HCEC 1CT (cell line): Measurements from ENCODE around the gene DPF1.

Experiments used
- DNase-seq: peaks from one replicate; pipeline ENCODE4 v3.0.0-alpha.2; 2017

DPF1 gene

DNA sequence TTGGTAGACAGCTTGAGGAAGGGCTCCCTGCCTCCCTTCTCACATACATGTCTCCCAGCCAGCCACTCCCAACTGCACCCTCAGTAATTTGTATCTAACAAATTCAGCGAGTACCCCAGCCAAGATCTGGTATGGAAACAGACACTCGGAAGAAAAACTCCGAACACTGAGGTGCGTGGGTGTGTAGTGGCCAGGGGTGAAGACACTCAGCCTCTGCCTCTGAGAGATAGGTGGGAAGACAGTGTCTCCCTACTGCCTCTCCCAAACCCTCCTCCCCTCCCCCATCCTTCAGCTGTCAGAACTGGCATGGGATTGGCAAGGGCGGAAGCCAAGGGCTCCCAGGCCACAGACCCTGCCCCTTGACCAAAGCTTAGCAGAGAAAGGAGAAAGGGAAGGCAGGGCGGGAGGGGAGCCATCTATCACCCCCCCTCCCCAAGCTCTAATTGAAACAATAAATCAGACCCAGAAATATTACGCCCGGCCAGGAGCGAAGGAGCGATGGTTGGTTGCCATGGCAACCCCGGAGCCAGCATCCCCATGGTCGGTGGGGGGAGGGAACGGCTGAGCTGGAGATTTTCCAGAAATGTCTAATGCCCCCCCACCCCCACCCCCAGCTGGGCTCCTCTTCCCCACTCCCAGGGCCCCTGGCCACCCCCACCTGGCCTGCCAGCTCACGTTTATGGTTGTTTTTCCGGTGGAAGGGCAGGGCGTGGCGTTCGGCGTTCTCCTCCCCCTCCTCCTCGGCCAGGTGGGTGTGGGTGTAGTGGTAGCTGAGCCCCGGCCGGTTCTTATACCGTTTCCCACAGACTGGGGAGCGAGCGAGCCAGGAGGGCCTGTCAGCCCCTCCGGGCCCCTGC, 7.0 kb downstream of the DPF1 start:
- no peak for DNase-seq

DNA sequence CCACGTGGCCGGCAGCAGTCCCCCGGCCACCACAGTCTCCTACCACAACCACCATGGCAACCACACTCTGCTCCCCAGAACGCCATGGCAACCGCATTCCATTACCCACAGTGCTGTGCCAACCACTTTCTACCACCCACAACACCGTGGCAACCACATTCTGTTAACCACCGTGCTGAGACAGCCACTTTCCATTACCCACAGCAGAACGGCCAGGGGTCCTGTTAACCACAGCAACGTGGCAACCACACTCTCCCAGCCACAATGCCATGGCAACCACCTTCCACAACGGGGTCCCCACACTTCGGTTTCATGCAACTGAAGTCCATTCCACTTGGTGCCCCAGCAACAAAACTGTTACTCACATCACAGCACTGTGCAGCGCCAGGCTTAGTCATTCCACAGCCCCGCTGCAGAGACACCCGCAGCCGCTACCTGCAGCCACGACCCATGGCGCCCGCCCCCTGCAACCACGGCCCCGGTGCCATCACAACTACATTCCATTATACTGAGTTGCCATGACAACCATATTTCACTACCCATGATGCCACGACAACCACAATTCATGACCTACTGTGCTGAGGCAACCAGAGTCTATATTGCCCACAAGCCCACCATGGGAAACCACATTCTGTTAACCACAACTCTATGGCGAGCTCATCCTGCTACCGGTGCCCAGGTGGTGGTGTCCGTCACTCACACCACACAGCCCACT, 10.0 kb downstream of the DPF1 start:
- DNase-seq = no peak

DNA sequence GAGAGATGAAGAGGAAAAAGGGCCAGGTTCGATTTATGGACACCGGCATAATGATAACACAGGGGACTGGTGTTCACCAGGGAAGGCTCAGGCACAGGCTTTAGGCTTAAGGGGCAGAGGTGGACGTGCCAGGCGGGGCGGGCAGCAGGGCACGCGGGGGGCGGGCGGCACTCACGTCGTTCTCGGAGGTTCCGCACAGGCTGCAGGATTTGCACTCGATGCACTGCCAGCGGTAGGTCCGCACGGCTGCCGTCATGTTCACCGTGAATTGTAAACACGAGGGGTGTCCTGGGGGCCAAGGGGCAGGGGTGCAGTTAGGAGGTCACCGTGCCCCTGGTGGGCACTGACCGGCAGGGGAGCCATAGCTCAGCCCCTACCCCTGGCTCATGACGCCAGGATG, 10.6 kb downstream of the DPF1 start:
- DNase-seq = no peak

DNA sequence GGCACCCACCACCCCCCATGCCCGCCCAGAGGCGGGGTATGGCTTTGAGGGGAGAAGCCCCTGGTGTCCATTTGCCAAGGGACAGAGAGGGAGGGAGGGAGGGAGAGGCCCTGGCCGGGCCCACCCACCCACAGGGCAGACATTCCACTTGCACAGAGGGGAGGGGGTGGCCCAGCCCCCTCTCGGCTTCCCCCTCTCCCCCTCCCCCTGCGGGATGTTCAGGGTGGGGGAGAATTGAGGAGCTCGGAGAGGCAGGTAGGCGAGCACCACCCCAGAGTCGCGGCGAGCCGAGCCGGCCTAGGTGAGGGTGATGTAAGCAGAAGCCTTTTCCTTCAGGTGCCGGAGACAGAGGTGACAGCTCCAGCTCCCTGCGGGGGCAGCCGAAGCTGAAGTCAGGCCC, 12.3 kb downstream of the DPF1 start:
- no peak for DNase-seq

DNA sequence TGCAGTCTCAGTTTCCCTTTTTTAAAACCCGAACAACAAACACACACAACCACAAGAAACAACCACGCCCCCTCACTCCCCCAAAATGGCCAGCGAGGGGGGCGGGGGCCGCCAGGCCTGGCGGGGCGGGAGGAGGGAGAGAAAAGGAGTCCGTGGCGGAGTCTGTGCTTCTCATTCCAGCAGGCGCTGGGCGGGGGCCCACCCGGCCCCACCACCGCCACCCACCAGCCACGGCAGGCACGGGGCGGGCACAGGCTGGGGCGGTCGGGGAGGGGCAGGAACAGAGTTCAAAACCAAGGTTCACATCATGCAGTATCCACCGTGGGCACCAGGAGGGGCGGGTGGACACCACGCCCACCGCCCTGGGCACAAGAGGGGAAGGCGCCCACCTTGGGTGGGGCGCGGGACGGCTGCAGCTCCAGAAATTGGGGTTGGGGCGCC, 12.9 kb downstream of the DPF1 start:
- DNase-seq = no peak

DNA sequence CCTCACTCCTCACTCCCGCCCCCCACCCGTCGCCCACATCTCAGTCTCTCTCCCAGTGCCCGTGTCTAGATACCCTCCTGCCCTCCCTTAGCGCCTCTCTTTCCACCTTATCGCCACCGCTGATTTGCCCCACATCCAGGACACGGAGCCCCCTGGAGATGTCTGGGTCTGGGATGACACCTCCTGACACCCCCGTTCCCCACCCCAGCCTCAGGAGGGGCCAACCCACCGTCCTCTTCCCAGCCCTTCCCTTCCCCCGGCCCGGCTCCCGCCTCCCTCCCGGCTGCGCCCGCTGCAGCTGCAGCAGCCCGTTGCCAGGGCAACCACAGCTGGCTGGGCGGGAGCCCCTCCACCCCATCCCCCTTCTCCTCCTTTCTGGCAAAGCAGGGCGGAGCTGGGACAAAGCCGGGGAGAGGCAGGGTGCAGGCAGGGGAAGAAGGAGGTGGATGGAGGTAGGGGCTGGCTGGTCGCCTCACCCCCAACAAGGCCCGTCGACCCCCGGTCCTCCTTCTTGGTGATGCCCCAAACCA, 13.5 kb downstream of the DPF1 start:
- no peak for DNase-seq

DNA sequence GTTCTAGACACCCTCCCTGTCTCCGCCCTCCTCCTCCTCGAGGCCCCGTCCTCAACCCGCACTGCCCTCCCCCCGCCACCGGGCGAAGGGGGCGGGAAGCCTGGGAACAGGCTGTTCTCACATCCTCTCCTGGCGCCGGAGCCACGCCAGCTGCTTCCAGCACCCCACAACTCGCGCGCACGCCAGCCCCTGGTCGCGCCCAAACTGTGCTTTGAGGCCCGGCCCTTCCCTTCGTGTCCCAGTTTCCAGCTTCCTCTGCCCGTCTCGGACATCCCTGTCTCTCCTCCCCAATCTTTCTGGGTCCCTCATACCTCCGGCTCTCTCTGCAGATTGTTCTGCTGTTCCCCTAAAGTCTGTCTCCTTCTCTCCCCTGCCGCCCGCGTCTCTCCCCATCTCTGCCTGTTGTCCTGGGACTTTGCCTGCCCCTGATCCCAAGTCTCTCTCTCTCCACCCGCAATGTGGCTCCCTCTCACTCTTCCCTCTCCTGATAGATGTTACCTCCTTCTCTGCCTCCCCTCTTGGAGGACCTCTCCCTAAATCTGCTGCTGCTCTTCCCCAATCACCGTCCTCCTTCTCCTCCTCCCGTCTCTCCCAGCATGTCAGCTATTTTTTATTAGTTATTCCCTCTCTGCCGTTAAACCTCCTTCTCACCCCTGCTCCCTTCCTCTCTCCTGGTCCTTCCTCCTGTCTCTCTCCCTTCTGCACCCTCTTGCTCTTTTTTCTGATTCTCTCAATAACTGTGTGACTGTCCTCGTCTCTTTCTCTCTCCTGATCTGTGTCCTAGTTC, 14.2 kb downstream of the DPF1 start:
- peak; percentile 42 for DNase-seq

DNA sequence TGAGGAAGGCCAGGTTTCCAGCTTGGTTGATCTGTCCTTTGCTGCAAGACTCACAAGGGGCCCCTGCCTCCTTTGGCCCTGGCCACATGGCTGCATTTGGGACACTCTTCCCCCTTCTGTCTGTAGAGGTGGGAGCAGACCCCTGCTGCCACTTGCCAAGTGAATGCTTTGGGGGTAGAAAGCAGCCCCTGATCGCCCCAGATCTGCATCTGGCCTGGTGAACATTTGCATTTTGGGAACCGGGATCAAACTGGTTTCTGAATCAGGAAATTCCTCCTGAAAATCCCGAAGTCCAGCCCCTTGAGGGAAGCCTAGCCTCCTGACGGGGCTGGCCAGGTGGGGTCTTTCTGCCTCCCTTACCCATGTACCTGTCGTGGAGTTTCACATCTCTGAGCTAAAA, 14.9 kb downstream of the DPF1 start:
- DNase-seq = no peak

DNA sequence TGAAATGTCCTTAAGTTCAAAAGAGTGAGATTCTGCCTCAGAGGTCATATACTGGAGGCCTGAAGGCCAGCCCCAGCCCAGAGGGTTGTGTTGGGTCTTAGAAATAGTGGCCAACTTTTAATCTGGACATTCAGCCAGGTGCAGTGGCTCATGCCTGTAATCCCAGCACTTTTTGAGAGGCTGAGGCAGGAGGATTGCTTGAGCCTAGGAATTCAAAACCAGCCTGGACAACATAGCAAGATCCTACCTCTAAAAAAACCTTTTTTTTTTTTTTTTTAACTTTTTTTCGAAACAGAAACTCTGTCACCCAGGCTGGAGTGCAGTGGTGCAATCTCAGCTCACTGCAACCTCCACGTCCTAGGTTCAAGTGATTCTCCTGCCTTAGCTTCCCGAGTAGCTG, 15.5 kb downstream of the DPF1 start:
- DNase-seq = no peak

DNA sequence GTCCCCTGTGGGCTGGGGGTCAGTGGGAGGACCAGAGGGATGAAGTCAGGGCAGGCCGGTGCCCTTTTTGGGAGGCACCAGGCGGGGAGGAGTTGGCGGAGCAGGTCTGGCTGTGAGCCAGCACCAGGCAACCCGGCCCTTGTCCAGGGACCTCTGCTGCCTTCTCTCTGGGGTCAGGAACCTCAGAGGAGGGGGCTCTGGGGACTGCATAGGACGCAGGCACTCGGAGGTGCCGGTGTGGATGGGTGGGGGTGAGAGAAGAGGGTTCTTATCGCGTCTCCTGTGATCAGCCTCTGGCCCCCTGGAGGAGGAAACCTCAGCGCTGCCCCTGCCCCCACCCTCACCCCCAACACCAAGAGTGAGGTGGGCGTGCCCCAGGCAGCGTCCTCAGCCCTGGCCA, 16.5 kb downstream of the DPF1 start:
- no peak for DNase-seq

DNA sequence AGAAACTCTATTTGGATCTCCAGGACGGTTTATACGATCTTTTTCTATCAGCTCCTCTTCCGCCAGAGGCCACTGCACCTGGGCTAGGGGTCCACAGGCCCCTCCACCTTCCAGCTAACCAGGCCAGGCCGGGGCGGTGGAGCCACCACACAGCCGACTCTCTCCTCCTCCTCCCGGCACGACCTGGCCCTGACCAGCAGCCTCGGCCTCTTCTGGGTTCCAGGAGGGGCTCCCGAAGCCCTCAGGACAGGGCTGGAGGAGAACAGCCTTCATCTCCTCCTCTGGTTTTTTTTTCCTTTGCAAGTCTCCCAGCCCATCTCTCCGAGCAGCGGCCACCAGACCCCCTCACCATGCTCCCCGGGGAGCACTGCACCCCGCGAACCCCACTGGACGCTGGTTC, 17.1 kb downstream of the DPF1 start:
- DNase-seq = no peak

DNA sequence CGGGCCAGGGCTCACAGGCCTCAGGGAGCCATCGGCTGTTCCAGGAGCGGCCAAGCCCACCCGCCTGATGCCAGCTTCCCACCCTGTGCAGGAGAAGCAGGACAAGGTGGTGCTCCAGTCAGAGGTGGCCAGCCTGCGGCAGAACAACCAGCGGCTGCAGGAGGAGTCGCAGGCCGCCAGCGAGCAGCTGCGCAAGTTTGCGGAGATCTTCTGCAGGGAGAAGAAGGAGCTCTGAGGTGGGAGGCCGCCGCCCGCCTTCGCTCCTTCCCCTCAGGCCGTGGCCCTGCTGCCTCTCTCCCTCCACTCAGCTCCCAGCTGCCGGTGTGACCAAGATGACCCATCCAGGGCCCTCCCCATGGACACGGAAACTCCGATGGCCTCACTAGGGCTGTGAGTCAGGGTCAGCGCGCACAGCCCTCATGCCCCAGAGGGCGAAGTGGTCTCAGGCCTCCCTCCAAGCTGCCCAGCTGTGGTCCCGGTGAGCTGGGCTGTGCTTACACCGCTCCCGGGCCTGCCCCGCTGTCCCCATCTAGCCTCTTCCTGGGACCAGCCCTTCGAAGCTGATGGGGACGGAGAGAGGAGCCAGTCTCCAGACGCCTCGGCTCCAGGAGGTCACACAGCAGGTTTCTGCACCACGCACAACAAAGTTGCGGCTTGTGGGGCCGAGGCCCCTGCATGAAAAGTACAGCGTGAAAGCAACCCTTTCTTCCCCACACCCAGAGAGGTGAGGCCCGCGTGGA, 17.8 kb downstream of the DPF1 start:
- no peak for DNase-seq

DNA sequence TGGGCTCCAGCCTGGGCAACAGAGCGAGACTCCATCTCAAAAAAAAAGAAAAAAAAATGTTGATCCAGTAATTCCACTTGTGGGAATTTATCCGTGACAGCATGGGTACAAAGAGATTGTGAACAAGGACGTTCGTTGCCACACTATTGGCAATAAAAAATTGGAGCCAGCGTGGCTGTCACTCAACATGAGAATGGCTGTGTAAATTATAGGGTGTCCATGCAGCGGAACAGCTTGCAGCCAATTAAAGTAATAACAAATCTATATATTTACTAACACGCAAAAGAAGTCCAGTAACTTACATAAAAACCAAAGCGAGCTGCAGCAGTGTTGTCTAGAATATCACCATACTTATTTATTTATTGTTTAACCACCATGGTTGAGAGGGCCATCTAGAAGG, 19.3 kb downstream of the DPF1 start:
- DNase-seq = no peak

DNA sequence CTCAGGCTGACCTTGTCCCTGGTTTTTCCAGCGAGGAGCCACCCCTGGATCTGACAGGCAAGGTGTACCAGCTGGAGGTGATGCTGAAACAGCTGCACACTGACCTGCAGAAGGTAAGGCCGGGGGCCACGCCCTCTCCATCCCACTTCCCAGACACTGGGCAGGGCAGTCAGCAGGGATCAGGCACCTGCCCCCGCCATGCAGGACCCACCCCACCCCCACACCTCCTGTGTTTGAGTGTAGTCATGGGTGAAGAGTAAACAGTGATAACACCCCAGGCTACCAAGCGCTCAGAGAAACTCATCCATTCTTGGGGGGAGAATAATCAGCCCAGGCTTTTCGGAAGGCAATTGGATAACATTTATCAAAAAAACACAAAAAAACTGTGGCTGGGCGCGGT, 19.9 kb downstream of the DPF1 start:
- DNase-seq = no peak

DNA sequence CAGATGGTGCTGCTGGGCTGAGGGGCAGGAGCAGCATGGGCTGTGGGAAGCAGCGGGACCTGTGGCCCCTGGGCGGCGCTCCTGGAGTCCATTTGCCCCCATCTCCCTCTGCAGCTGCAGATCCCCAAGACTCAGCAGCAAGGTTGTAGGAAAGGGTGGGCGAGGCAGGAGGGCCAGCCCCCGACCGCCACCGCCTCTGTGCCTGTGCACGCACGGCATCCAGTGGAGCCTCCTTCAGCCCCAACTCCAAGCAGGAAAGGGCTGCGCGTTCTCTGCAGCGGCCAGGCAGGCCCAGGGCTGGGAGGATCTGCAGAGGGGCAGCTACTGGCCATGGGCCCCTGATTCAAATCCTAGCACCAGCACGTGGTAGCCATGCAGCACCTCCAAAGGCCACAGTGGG, 20.8 kb downstream of the DPF1 start:
- no peak for DNase-seq

DNA sequence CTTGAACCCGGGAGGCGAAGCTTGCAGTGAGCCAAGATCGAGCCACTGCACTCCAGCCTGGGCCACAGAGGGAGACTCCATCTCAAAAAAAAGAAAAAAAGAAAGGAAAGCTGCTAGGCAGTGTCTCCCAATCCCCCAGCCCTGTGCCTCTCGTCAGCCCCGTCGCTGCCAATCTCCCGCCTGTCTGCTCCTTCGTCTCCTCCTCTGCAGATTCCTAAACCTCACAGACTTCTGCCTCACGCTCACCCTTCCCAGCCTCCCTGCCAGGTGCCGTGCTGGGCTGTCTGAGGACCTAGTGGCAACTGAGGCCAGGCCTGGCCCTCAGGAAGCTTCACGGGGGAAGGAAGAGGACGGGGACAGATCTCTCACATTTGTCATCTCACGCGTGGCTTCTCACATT, 21.5 kb downstream of the DPF1 start:
- no peak for DNase-seq

DNA sequence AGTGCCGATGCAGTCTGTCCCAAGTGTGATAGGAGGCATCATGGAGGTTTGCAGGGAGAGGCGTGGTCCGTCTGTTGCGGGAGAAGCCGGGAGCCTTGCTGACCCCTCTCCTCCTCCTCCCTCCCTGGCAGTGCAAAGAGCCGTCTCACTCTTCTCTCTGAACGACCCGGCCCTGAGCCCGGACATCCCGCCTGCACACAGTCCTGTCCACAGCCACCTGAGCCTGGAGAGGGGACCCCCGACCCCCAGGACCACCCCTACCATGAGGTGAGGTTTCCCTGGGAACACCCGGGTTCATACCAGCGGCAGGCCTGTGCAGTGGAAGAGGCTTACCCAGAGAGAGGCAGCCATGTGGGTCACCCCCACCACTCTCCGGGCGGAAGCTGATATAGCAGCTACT, 22.3 kb downstream of the DPF1 start:
- no peak for DNase-seq

DNA sequence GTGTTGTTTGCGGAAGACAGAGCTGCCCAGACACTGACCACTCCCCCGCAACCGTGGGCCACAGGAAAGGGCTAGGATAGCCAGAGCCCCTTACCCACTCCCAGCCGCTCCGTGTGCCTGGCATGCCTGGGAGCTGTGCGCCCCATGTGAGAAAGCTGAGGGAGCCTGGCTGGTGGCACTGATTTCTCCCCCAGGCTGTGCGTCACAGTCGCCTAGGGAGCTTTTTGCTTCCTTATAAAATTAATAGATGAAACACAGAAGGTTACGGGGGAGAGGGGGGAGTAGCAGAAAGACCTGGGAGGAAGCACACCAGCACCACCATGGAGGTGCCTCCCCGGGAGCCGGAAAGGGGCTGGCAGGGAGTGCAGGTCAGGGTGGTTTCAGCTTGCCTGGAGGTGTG, 24.7 kb downstream of the DPF1 start:
- DNase-seq = no peak

DNA sequence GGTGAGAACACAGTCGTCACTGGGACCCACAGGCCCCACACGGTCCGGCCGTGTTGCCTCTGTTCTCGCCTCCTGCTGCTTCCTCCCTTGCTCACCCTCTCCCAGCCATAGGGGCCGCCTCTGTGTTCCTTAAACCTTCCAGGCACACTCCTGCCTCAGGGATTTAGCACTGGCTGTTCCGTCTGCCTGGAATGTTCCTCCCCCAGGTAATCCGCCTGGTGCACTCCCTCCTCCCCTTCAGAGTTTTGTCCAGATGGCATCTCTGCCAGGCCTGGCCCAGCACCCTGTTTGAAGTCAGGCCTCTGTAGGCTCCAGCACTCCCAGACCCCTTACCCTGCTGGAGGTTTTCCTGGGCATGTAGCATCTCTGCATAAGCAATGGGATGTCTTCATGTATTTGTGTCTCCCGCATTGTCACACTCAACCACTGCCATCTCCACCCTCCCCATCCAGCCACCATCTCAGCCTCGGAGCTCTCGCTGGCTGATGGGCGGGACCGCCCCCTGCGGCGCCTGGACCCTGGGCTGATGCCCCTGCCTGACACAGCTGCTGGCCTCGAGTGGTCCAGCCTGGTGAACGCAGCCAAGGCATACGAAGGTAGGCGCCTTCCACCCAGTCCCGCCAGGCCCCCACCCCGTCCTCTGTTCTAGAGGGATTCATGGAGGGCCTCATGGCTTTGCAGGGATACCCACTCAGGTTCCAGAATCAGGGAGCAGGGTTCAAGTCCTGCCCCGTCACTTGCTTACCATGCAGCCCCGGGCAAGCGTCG, 25.9 kb downstream of the DPF1 start:
- no peak for DNase-seq

DNA sequence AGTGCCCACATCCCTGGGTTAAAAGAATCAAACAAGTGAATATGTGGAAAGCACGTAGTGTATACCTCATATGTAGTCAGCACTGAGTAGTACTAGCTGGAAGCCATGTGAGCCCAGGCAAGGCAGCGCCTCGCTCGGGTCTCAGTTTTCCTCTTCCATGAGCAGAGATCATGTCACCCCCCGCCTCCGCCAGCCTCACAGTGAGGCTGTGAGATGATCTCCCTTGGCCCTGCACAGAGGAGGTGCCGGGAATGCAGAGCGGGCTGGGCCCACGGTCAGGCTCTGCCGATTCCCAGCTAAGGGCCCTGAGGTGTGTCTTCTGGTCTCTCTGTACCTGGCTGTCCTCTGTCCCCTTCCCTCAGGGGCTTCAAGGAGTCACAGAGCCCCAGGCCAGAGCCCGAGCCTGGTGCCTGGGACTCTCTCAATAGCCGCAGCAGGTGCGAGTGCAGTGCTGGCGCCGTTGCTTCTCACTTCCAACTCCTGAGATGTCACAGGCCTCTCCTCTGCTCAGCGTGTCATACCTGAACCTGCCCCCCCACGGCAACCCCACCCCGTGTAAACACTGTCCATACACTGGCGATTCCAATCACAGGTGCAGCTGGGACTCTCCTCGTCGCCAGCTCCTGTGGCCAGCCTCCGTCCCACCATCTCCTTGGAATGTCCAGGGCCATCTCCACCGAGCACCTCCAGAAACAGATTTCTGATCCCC, 26.9 kb downstream of the DPF1 start:
- no peak for DNase-seq

DNA sequence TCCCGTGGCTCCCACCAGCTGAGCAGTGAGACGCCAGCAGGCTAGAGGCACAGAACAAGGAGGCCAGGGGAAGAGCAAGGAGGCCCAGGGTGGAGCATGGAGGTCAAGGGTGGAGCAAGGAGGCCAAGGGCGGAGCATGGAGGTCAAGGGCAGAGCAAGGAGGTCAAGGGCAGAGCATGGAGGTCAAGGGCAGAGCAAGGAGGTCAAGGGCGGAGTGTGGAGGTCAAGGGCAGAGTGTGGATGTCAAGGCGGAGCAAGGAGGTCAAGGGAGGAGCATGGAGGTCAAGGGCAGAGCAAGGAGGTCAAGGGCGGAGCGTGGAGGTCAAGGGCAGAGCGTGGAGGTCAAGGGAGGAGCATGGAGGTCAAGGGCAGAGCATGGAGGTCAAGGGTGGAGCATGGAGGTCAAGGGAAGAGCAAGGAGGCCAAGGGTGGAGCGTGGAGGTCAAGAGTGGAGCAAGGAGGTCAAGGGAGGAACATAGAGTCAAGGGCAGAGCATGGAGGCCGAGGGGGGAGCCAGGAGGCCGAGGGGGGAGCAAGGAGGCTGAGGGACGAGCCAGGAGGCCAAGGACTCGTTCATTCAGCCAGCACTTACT, 27.7 kb downstream of the DPF1 start:
- no peak for DNase-seq
